Activated T-helper 2 cell treated with anti-CD3 and anti-CD28 coated beads, Interferon-gamma antibody, Interleukin-2, Interleukin-4, amounts not matched to agents 10 μg/mL and 5 μg/mL and 100 μg/mL, durations not matched to agents 14 hours and 24 hours and 36 hours (primary cell): ENCODE data around the gene THEMIS2. TPM values are rescaled to one million over a fixed set of nuclear protein-coding genes. Genes with fewer than 3 reads are reported as not detected.

Experiments used
- DNase-seq: peaks from one replicate; pipeline ENCODE4 v3.0.0; 2021; ENCODE audit warnings: low spot score
- H3K27ac Mint-ChIP-seq: one replicate; pipeline ENCODE4 v1.8.0; 2021; ENCODE audit warnings: mixed read lengths
- H3K27me3 Mint-ChIP-seq: one replicate; pipeline ENCODE4 v1.8.0; 2021; ENCODE audit warnings: low read depth, mixed read lengths
- H3K36me3 Mint-ChIP-seq: one replicate; pipeline ENCODE4 v1.8.0; 2021; ENCODE audit warnings: low read depth, mixed read lengths
- H3K4me1 Mint-ChIP-seq: one replicate; pipeline ENCODE4 v1.8.0; 2021; ENCODE audit warnings: low read depth, mixed read lengths
- H3K4me3 Mint-ChIP-seq: one replicate; pipeline ENCODE4 v1.8.0; 2021; ENCODE audit warnings: low read depth, mild to moderate bottlenecking, moderate library complexity, mixed read lengths
- H3K9me3 Mint-ChIP-seq: one replicate; pipeline ENCODE4 v1.8.0; 2021; ENCODE audit warnings: mixed read lengths
- intact Hi-C: fragments of 100-400 bp; cut with micrococcal nuclease; formaldehyde crosslinking; loops from one replicate; pipeline ENCODE4 v1.15.1; 2023
- total RNA-seq: library from RNA; stranded (reverse); gene quantifications from 2 replicates; pipeline ENCODE4 v1.2.3, GENCODE V29; 2022

The THEMIS2 gene
- total RNA-seq, 1 donor from 2014 or later: 29.1 TPM

DNA sequence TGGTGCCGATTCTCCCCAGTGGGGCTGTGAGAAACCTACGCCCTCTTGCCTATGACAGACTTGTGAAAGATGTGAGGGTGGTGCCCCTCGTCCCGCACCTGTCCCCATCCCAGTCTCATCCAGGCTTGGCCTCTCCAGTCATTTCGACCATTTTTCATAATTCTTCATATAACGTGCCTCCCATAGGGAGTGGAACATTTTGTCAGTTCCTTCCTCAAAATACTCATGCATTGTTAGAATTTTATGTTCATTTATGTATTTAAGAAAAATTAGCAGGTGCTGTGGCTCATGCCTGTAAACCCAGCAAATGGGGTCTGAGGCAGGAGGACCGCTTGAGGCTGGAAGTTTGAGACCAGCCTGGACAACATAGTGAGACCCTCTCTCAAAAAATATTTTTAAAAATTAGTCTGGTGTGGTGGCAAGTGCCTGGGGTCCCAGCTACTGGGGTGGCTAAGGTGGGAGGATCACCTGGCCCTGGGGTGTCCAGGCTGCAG, 42.8 kb downstream of the THEMIS2 start:
- Mint-ChIP-seq H3K9me3 (peaks cover 6% of the 10 kb centered on the region), H3K27ac (peak overlapping the region; percentile 99), H3K27me3 (peaks cover 11% of the 10 kb centered on the region), H3K36me3 (peaks cover 29% of the 10 kb centered on the region), H3K4me3 (peak overlapping the region; percentile 100), H3K4me1 (peaks cover 21% of the 10 kb centered on the region)
- intact Hi-C loops: no loop called here
- DNase-seq: no peak

DNA sequence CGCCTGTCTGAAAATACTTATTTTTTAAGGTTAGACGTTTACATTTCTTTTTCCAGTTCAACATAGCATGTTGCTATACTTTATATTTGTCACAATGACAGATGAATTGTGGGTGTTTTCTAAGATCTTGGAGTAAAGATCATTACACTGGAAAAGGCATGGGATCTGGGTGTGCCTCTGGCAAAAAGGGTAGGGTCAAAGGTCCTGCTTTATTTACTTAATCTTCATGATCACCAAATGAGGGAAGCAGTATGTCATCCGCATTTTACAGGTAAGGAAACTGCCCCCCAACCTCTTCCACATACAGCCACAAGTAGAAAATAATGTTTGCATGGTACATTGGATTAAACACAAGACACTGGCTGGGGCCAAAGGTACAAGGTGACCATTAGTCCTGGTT, 49.9 kb downstream of the THEMIS2 start:
- DNase-seq: no peak
- H3K9me3 Mint-ChIP-seq: no peaks in the 10 kb centered on the region
- intact Hi-C loops: no loop called here
- no peak overlapping the region for H3K27ac Mint-ChIP-seq
- H3K4me3 Mint-ChIP-seq: no peak overlapping the region
- no peaks in the 10 kb centered on the region for H3K36me3 Mint-ChIP-seq
- H3K27me3 Mint-ChIP-seq: peaks cover 15% of the 10 kb centered on the region
- H3K4me1 Mint-ChIP-seq: peaks cover 3% of the 10 kb centered on the region

DNA sequence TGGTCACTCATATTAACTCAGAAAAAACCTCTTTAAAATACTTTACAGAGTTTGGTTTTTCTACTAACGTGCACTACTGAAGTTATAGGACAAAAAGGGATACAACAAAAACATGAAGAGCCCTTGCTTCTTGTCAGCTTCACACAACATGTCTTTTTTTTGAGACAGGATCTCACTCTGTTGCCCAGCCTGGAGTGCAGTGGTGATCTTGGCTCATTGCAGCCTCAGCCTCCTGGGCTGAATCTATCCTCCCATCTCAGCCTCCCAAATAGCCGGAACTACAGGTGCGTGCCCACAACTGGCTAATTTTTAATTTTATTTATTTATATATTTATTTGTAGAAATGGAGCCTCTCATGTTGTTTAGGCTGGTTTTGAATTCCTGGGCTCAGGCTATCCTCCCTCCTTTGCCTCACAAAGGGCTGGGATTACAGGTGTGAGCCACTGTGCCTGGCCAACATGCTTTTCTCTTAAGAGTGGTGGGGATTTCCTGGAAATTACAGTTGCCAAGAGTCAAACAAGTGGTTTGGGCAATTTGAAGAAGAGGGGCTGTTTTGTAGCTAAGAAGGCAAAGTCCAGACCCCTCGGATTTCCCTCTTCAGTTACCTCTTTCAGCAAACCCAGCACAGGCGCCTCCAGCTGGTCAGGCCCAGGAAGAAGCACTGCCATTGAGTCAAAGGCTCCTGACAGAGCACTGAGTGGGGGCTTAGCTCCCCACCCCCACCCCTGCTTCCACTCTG, 56.0 kb downstream of the THEMIS2 start:
- Mint-ChIP-seq H3K27me3 (peaks cover 8% of the 10 kb centered on the region), H3K9me3 (no peaks in the 10 kb centered on the region), H3K27ac (no peak overlapping the region), H3K36me3 (no peaks in the 10 kb centered on the region), H3K4me1 (peaks cover 13% of the 10 kb centered on the region), H3K4me3 (no peak overlapping the region)
- DNase-seq: no peak
- intact Hi-C loops: no loop called here

DNA sequence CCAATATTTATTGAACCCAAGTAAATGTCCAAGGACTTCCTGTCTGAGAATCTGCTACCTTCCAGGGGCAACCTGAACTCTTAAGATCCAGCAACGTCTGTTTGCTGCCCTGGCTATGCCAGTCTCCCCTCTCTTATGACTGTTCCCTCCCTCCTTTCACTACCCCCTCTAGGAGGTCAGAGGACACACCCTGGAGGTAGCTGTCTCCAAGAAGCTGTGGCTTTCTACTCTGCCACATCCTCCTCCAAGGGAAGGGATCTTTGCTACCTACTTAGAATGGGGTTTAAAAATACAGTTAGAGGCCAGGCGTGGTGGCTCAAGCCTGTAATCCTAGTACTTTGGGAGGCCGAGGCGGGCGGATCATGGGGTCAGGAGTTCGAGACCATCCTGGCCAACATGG, 58.8 kb downstream of the THEMIS2 start:
- peaks cover 24% of the 10 kb centered on the region for H3K4me1 Mint-ChIP-seq
- H3K9me3 Mint-ChIP-seq: no peaks in the 10 kb centered on the region
- no peak for DNase-seq
- H3K27me3 Mint-ChIP-seq: peaks cover 17% of the 10 kb centered on the region
- no peak overlapping the region for H3K27ac Mint-ChIP-seq
- intact Hi-C loops: no loop called here
- H3K36me3 Mint-ChIP-seq: no peaks in the 10 kb centered on the region
- no peak overlapping the region for H3K4me3 Mint-ChIP-seq

DNA sequence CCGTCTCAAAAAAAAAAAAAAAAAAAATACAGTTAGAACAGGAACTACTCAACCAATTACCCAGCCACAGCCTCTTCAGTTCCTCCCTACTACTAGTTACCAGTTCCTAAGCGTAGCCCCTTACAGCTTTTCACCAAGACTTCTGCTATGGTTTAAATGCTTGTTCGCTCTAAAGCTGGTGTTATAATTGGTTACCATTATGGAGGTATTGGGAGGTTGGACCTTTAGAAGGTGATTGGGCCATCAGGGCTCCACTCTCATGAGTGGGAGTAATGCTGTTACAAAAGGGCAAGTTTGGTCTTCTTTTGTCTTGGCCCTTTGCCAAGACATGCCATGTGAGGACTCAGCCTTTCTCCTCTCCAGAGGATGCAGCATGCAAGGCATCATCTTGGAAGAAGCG, 59.4 kb downstream of the THEMIS2 start:
- no peak overlapping the region for H3K27ac Mint-ChIP-seq
- H3K4me1 Mint-ChIP-seq: peaks cover 24% of the 10 kb centered on the region
- peaks cover 16% of the 10 kb centered on the region for H3K27me3 Mint-ChIP-seq
- no peaks in the 10 kb centered on the region for H3K36me3 Mint-ChIP-seq
- DNase-seq: no peak
- intact Hi-C loops: no loop called here
- no peak overlapping the region for H3K4me3 Mint-ChIP-seq
- no peaks in the 10 kb centered on the region for H3K9me3 Mint-ChIP-seq

DNA sequence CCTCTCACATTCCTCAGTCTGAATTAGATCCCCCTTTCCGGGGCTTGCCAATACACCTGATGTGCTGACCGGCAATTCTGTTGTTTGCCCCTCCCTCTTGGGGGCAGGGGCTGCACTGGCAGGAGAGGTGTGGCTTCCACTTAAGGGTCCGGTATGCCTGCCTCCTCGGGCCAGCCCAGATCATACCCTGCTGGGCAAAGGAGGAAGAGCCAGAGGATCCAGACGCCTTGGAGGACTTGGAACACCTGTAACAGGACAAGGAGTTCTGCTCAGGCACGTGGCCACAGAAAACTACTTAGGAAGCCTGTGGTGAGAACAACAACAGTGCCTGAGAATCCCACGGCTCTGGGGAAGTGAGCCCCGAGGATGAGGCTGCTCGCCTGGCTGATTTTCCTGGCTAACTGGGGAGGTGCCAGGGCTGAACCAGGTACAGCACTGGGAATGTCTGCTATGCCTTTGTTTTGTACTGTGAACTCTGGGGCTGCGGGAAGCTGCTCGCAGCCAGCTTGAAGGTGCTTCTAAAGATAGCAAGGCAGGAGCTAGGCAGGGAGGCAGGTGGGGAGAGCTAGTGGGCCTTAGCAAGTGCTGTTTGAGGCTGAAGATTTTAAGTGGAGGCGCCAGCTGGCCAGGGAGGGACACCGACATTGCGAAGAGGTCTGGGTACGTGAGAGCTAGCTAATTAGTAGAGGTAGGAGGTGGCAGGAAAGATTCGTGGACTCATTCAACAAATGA, 62.6 kb downstream of the THEMIS2 start, which contains the start of gene SMPDL3B:
TSS of gene SMPDL3B (plus strand) at position 183 of the 732 bp plus-strand sequence. CDS start at position 367, 184 bp downstream.
- DNase-seq: no peak
- intact Hi-C loops: no loop called here
- Mint-ChIP-seq H3K4me1 (peaks cover 30% of the 10 kb centered on the region), H3K27ac (no peak within 1 kb of the TSS), H3K36me3 (no peaks in the 10 kb centered on the region), H3K4me3 (peak within 1 kb of the TSS; percentile 19), H3K27me3 (peaks cover 16% of the 10 kb centered on the region), H3K9me3 (no peaks in the 10 kb centered on the region)

DNA sequence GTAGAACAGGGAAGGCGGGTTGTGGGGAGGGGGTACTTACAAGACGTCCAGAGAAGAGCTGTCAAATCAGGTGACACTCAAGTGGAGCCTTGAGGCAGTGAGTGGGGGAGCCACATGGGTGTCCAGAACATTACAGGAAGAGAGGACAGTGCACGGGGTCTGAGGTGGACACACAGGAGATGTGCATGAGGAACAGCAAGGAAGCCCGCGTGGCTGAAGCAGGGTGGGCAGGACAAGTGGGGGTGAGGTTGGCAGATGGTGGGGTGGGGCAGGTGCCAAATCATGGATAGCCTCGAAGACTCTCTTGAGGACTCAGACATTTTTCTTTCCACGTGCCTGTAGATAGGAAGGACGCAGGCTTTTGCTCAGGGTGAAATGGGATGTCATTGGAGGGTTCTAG, 63.4 kb downstream of the THEMIS2 start:
- Mint-ChIP-seq H3K27ac (no peak overlapping the region), H3K4me1 (peaks cover 35% of the 10 kb centered on the region), H3K36me3 (no peaks in the 10 kb centered on the region), H3K27me3 (peaks cover 16% of the 10 kb centered on the region), H3K9me3 (no peaks in the 10 kb centered on the region), H3K4me3 (no peak overlapping the region)
- no peak for DNase-seq
- intact Hi-C loops: no loop called here

Other genes with a start within 250 kb of the THEMIS2 start
- gene FGR, start 237.4 kb upstream of the THEMIS2 start, total RNA-seq: 0.07 and 0.25 TPM in 2 replicates
- 35.0 and 35.2 TPM in 2 replicates for gene IFI6, start 200.4 kb upstream of the THEMIS2 start, total RNA-seq
- 13.6 and 14.0 TPM in 2 replicates for gene FAM76A, start 146.6 kb upstream of the THEMIS2 start, total RNA-seq
- 23.3 and 25.9 TPM in 2 replicates for gene STX12, start 99.3 kb upstream of the THEMIS2 start, total RNA-seq
- 67.3 and 71.8 TPM in 2 replicates for gene PPP1R8, start 41.8 kb upstream of the THEMIS2 start, total RNA-seq
- 80.7 and 80.8 TPM in 2 replicates for gene RPA2, start 42.0 kb downstream of the THEMIS2 start, total RNA-seq
- gene SMPDL3B, start 62.5 kb downstream of the THEMIS2 start, total RNA-seq: 0.37 and 0.44 TPM in 2 replicates
- gene XKR8, start 87.4 kb downstream of the THEMIS2 start, total RNA-seq: 6.3 and 6.5 TPM in 2 replicates
- gene EYA3, start 216.1 kb downstream of the THEMIS2 start, total RNA-seq: 27.5 and 30.9 TPM in 2 replicates